Testis (tissue), 3 donors: ENCODE measurements around the gene SNAI1. TPM values are rescaled to one million over a fixed set of nuclear protein-coding genes. Genes with fewer than 3 reads are reported as not detected.
"Not testable (repeated sequence)": the region's sequence is repeated elsewhere in the genome, so short reads cannot be mapped to it uniquely, and the experiment has no call there.

Experiments used
- DNase-seq: peaks from one replicate; pipeline ENCODE4 v3.0.0-alpha.2; 2019
- H3K27ac ChIP-seq, 2 donors: fragments of 200-600 bp; sonication (generic); one replicate each; pipeline ENCODE4 v1.5.1; 2019
- H3K27me3 ChIP-seq: fragments of 200-600 bp; sonication (generic); one replicate; pipeline ENCODE4 v1.5.1; 2019
- H3K36me3 ChIP-seq: fragments of 200-600 bp; sonication (generic); one replicate; pipeline ENCODE4 v1.5.1; 2017; ENCODE audit warnings: low read depth; ENCODE audit errors: missing control alignments
- H3K4me1 ChIP-seq: fragments of 200-600 bp; sonication (generic); one replicate; pipeline ENCODE4 v1.5.1; 2019
- H3K4me3 ChIP-seq, 2 donors: fragments of 200-600 bp; sonication (generic); one replicate each; pipeline ENCODE4 v1.5.1; 2017 to 2019
- H3K9me3 ChIP-seq: fragments of 200-600 bp; sonication (generic); one replicate; pipeline ENCODE4 v1.5.1; 2017
- POLR2A ChIP-seq: fragments of 450-650 bp; IDR thresholded peaks from one replicate; pipeline ENCODE4 v1.6.1; 2017; ENCODE audit warnings: antibody characterized with exemption, mild to moderate bottlenecking, moderate library complexity
- WGBS, 2 donors: methylation state at CpG; one replicate each; pipeline ENCODE4 v1.1.5; 2018; 5-methylcytosine and 5-hydroxymethylcytosine counted together
- intact Hi-C: fragments of 100-400 bp; cut with DNase I; formaldehyde crosslinking; loops from one replicate; pipeline ENCODE4 v1.15.1; 2023; ENCODE audit warnings: low total_unique reads
- polyA plus RNA-seq: library from polyadenylated mRNA; stranded (reverse); fragments of 350-450 nt; fragmentation: Illumina TruSeq; extraction: RNeasy Lipid Tissue Mini Kit (QIAGEN cat#74804); gene quantifications from one replicate; pipeline ENCODE4 v1.2.3, GENCODE V29; 2014; ENCODE audit warnings: low read depth, low replicate concordance; ENCODE audit not compliant: insufficient read depth
- total RNA-seq, 2 donors: library from RNA; depleted of rRNA; stranded (reverse); fragments of >200 nt; gene quantifications; one replicate each; pipeline ENCODE4 v1.2.3, GENCODE V29; 2016
- TF ChIP-seq, protein P1 (sequence below), 3 experiments: fragments of 450-650 bp in 2 of 3; fragments of 200-600 bp in 1 of 3; sonication (generic) in 1 of 3; IDR thresholded peaks; one replicate each; pipeline ENCODE4 v1.5.1; 2016 to 2019; ENCODE audit warnings: antibody characterized with exemption in 3 of 3, mild to moderate bottlenecking in 2 of 3, moderate library complexity in 1 of 3

Gene SNAI1
- total and polyA plus RNA-seq, 3 donors from 2014 or later, result 4.0 to 7.6 (median 7.0) TPM

DNA sequence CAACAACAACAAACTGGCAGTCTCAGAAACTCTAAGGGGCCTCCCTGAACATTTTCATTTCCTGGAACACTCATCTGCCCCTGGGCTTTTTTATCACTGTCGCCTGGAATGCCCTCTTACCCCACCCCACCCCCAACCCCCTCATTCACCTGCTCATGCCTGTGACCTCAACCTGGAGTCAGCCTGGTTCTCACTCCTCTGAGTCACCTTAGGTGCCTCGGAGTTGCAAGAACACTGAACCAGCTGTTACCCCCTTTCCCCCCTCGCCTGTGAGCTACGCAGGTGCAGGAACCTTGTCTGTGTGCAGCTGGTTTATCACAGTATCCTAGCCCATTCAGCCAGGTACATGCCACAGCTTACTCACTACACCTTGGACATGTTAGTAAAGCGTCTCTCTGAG lies 12.8 kb upstream of the SNAI1 start:
- Histone ChIP-seq H3K9me3 (no peaks in the 10 kb centered on the region), H3K36me3 (no peaks in the 10 kb centered on the region), H3K4me1 (peaks cover 8% of the 10 kb centered on the region), H3K27me3 (no peaks in the 10 kb centered on the region), H3K27ac (no peak overlapping the region), H3K4me3 (no peak overlapping the region)
- TF ChIP-seq, protein P1, sequence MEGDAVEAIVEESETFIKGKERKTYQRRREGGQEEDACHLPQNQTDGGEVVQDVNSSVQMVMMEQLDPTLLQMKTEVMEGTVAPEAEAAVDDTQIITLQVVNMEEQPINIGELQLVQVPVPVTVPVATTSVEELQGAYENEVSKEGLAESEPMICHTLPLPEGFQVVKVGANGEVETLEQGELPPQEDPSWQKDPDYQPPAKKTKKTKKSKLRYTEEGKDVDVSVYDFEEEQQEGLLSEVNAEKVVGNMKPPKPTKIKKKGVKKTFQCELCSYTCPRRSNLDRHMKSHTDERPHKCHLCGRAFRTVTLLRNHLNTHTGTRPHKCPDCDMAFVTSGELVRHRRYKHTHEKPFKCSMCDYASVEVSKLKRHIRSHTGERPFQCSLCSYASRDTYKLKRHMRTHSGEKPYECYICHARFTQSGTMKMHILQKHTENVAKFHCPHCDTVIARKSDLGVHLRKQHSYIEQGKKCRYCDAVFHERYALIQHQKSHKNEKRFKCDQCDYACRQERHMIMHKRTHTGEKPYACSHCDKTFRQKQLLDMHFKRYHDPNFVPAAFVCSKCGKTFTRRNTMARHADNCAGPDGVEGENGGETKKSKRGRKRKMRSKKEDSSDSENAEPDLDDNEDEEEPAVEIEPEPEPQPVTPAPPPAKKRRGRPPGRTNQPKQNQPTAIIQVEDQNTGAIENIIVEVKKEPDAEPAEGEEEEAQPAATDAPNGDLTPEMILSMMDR (IDR thresholded peaks at IDR 0.05), result no peak
- no peak for TF ChIP-seq POLR2A
- intact Hi-C loops, result no loop called here
- no peak for DNase-seq
- 57 to 65% methylated on average over 5 of the region's 5 CpGs for WGBS, 2 donors

DNA sequence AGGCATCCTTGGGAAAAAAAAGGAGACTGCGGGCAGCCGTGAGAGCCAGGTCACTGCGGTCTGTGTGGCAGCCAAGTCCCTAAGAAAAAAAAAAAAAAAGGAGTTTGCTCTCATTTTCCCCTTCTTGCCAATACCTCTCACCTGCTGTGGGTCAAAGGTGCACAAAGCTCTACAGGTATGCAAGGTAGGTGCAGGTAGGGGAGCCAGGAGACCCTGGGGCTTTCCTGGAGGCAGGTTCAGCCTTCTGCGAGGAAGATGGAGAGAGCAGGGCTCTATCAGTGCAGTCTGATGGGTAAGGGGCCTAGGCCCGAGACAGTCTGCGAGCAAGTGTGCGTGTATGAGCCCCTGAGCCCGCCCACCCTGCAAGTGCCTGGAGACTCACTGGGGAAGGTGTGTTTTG lies 12.3 kb upstream of the SNAI1 start:
- 76 to 88% methylated on average over 8 of the region's 8 CpGs for WGBS, 2 donors
- intact Hi-C loops, result no loop called here
- Histone ChIP-seq H3K9me3 (no peaks in the 10 kb centered on the region), H3K4me1 (peaks cover 8% of the 10 kb centered on the region), H3K4me3 (no peak overlapping the region), H3K36me3 (no peaks in the 10 kb centered on the region), H3K27me3 (no peaks in the 10 kb centered on the region), H3K27ac (no peak overlapping the region)
- DNase-seq, result no peak
- TF ChIP-seq POLR2A, result no peak
- TF ChIP-seq, protein P1 (IDR thresholded peaks at IDR 0.05), result no peak

DNA sequence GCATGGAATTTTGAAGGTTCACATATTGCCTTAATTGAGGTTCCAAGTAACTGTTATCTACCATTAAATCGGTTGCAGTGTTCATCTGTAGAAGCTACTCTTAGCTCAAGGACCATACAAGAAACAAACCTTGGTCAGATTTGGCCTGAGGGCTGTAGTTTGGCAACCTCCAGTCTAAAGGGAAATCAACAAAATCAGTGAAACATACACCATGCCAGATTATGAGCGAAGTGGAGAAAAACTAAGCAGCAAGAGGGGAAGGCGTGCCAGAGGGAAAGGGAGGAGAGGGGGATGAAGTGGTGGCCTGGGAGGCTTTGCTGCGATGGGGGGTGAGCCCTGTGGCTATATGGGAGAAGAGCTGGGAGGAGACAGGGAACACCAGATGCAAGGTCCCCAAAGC lies 8.8 kb upstream of the SNAI1 start:
- H3K9me3 ChIP-seq, result no peaks in the 10 kb centered on the region
- intact Hi-C loops, result no loop called here
- 74 to 75% methylated on average over 4 of the region's 4 CpGs for WGBS, 2 donors
- TF ChIP-seq POLR2A, result no peak
- TF ChIP-seq, protein P1 (IDR thresholded peaks at IDR 0.05), result no peak
- H3K4me1 ChIP-seq, result peaks cover 4% of the 10 kb centered on the region
- DNase-seq, result no peak
- no peak overlapping the region for H3K4me3 ChIP-seq
- H3K27ac ChIP-seq, result no peak overlapping the region
- H3K36me3 ChIP-seq, result no peaks in the 10 kb centered on the region
- H3K27me3 ChIP-seq, result no peaks in the 10 kb centered on the region

DNA sequence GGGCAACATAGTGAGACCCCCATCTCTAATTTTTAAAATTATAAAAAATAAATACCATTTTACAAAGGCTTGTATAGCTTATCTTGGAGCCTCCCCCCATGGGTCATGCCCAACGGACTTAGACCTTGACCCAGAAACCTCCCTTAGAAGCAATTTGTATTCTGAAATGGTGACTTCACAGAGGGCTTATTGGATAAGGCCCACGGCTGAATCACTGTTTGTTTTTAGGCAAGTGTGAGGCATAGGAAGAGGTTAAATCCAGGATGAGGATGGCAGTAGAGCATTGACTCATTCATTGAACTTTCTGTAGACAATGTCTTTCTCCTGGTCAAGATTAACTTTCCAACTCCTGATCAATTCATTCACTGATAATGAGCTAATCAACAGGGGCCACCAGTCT lies 6.2 kb upstream of the SNAI1 start:
- Histone ChIP-seq H3K27ac (no peak overlapping the region), H3K4me3 (no peak overlapping the region), H3K9me3 (no peaks in the 10 kb centered on the region), H3K36me3 (no peaks in the 10 kb centered on the region), H3K4me1 (peaks cover 9% of the 10 kb centered on the region), H3K27me3 (no peaks in the 10 kb centered on the region)
- intact Hi-C loops, result no loop called here
- no peak for TF ChIP-seq POLR2A
- TF ChIP-seq, protein P1 (IDR thresholded peaks at IDR 0.05), result no peak
- WGBS, 2 donors, result 54 to 72% methylated on average over 2 of the region's 2 CpGs
- DNase-seq, result no peak

DNA sequence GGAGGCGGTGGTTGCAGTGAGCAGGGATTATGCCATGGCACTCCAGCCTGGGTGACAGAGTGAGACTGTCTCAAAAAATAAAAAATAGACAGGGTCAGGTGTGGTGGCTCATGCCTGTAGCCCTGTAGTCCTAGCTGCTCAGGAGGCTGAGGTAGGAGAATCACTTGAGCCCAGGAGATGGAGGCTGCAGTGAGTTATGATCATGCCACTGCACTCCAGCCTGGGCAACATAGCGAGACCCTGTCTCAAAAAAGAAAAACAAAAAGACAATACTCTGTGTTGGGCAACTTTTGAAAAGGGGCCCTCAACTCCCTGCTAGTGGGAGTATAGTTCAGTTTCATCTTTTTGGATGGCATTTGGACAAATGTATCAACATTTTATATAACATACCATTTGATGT lies 5.0 kb upstream of the SNAI1 start:
- WGBS, 2 donors, result 89 to 97% methylated on average over 2 of the region's 2 CpGs
- not testable (repeated sequence) for H3K9me3 ChIP-seq, H3K36me3 ChIP-seq

More for the DNA sequence above, 5.0 kb upstream of the SNAI1 start:
- H3K27ac ChIP-seq, H3K27me3 ChIP-seq, DNase-seq, intact Hi-C loops, H3K4me3 ChIP-seq: not testable (repeated sequence)
- H3K4me1 ChIP-seq, result peaks cover 14% of the 10 kb centered on the region
